GM03348 (cell line): ENCODE measurements around the gene LRRC49.
"Not testable (repeated sequence)": the region's sequence is repeated elsewhere in the genome, so short reads cannot be mapped to it uniquely, and the experiment has no call there.

ENCODE experiments used
- DNase-seq: peaks from one replicate; pipeline ENCODE4 v3.0.0; 2012; ENCODE audit warnings: low spot score

LRRC49 gene

GRCh38 chr15:70892002-70892911, at the start of gene LRRC49, which contains the start of gene THAP10:
Gene LRRC49, plus strand, starts transcription at chr15:70892826. Its CDS starts 69 bp downstream, at chr15:70892895.
Gene THAP10, minus strand, starts transcription at chr15:70892433. Its CDS starts 161 bp downstream, at chr15:70892272.
- DNase-seq: peak; percentile 90

DNA sequence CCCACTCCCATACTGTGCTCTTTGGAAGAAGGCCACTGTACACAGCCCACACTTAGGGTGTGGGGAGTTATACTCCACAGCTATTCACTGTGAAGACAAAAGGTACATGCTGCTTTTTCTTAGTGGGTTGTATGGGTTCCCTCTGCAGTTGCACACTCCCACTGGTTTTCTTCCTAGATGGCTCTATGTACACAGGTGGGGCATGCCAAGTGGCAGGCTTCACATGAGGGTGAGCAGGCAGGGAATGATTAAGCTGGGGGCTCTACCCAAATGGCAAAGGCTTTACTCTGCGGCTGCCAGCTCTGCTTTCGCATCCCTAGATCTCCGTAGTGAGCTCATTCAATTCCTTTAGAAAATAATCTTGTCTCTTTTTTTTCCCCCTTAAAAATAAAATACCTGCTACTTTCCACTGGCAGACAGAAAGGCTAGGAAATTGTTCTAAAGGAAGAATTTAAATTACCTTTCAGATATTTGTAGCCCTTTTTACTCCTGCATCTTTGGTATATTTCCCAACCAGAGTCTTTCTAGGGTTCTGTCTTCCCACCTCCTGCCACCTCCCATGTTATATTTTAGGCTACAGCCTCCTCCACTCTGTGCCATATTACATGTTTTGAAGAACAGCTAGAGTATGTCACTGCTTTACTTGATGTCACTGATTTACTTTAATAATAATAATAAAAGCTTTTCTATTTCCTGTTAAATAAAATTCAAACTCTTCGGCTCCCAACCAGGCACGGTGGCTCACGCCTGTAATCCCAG, 46.8 kb upstream of the LRRC49 start:
- DNase-seq: no peak

GRCh38 chr15:70851889-70852288, 40.7 kb upstream of the LRRC49 start:
- no peak for DNase-seq

GRCh38 chr15:70852501-70853317, 39.9 kb upstream of the LRRC49 start:
- peak; percentile 68 for DNase-seq

- peak; percentile 76 for DNase-seq
Measured at GRCh38 chr15:70853318-70853972, 39.2 kb upstream of the LRRC49 start.

DNA sequence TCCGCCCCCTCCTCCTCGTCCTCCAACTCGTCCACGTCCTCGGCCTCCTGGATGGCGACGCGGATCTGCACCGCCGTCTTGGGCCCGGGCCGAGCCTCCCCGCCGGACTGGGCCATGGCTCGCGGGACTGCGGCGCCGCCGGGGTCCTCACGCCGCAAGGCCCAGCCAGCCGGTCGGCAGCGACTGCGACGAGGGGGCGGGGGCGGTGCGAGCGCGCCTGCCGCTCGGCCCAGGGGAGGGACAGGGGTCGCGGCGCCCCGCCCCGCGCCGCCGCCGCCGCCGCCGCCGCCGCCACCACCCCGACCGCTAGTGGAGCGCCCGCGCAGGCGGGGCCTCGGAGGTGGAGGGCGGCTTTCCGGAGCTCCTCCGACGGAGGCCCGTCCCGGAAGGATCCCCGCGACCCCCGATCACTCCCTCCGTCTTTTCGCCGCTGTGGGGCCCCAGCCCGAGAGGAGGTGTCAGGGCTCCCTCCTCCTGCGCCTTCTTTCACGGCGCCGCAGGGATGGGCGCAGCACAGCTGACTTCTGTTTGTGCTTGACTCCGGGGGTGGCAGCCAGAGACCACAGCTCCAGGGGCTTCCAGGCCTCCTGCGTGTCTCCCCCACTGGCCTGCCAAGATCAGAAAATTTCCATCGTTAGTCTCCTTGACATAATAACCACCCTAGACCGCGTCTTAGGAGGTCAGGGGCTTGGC, 38.5 kb upstream of the LRRC49 start, which contains the start of gene LARP6:
TSS of gene LARP6 (minus strand) at position 185 of the 693 bp plus-strand sequence. CDS start at position 116, 69 bp downstream.
- peak; percentile 89 for DNase-seq

DNA sequence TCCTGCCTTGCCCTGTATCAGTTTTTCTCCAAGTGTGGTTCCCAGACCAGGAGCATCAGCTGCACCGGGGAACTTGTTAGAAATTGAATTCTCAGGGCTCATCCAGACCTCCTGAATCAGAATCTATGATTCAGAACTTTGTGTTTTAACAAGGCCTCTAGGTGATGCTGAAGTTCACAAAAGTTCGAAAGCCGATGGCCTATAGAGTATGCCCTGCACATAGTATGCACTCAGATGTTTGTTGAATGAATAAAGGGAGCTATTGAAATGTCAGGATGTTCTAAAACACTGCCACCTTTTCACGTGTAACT, 38.0 kb upstream of the LRRC49 start:
- no peak for DNase-seq

DNA sequence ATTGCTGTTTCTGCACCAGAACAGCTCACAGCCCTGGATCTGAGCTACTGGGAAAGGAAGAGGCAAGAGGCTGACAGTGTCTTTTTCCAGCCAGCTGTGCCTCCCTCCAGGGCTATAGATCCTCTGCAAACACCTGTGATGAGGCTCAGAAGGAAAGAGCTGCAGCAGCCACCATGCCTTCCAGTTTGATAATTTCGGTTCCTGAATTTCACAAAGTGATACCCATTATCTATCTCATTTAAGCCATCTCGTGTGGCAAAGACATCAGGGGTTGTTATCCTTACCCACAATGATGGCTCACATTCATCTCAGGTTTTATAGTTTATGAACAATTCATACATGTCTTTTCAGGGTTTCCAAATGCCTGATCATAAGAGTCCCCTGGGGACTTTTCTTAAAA, 36.9 kb upstream of the LRRC49 start:
- DNase-seq: no peak

DNA sequence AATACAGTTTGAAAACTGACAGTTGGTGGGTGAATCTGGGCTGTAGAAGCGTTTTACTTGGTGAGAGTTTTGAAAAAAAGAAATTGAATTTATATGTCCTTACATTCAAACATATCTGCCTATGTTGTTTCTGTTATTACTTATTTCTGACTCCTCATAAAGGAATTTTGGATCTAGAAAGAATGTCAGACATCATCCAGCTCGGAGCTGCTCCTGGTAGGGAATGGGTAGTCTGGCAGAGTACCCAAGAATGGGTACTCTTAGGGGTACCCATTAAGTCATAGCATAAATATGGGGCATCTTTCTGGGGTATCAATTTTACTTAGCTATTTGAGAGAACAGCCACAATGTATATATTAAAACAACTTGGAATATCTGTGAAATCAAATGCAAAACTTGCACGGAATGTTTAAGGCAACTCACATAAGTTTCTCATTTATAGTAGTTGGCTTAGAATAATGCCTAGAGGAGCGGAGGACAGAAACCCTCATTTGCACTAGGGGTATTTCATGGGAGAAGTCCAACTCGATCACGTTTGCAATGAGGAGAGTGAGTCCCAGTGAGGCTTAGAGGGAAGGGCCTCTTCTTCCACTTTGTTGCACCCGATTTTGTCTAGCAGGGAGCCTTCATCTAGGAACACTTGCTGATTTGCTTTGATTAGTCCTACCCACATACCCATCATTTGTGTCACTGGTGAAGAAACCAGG, 36.3 kb upstream of the LRRC49 start:
- DNase-seq: peak; percentile 43

- peak; percentile 92 for DNase-seq
Measured at GRCh38 chr15:70856884-70857561, 35.6 kb upstream of the LRRC49 start.

DNA sequence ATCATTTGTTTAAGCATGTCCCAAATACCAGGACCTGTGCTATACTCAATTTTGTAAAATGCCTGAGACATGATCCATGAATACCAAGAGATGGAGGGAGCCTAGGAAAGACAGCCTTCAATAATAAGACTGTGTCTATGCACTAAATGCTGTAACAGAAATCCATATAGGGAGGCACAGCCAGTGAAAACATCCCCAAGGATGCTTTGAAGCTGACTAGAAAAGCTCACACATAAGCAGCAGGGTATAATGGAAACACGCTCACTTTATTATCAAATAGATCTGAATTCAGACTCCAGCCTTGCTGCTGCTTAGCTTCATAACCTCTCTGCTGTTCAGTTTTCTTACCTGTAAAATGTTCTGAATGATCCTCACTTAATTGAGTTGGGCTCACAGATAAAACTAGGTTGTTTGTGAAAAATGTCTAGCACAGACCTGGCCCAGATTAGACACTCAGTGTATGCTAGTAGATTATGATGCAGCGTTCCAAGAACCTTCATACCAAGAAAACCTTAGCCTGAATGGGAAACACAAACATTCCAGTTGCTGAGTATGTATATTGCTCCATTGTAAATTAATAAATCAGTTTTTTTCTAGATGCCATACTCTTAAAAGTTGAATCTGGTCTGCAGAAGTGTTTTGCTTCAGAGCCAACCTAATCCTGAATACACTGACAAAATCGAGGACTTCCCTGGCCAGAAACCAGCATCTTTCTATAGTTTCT, 34.9 kb upstream of the LRRC49 start:
- no peak for DNase-seq

- DNase-seq: not testable (repeated sequence)
Measured at GRCh38 chr15:70858614-70859321, 33.9 kb upstream of the LRRC49 start.

- DNase-seq: no peak
Measured at GRCh38 chr15:70859322-70859908, 33.2 kb upstream of the LRRC49 start.

- DNase-seq: no peak
Measured at GRCh38 chr15:70859998-70860397, 32.6 kb upstream of the LRRC49 start.

GRCh38 chr15:70863450-70864218, 29.0 kb upstream of the LRRC49 start:
- DNase-seq: peak; percentile 84

DNA sequence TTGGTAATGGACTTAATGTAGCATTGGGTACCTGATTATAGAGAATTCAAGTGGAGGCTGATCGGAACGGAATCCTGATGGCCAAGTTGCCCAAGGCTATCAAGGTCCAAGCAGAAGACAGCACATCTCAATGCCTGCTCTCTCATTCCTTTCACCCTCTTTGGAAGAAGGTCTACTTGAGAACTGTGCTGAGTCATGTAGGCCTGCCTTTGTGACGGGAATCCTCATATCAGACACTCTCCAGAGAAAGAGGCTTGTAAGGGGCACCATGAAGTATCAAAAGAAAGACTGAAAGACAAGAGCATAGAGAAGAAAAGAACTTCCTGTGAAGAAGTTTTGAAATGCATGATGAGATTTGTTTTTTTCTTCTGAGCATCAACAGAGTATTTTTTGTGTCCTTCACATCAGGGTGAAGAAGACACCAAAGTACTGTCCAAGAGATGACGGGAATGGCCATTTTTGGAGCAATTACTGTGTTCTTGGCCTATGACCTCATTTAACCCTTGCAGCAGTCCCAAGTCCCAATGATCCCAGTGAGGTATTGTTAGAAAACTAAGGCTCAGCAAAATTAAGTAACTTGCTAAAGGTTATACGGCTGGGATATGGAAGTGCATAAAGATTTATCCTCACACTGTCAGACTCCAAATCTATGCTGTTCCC, 25.5 kb upstream of the LRRC49 start:
- DNase-seq: no peak
